ENCODE measurements around the gene PMPCA.

- TF ChIP-seq CTCF (IDR thresholded peaks at IDR 0.05) (no peak), POLR2A (IDR thresholded peaks at IDR 0.05) (no peak)
These were observed 27.0 kb upstream of the PMPCA start for GRCh38 chr9:136383436-136383835.

All from esophagus squamous epithelium (tissue), 4 donors.